Sigmoid colon (tissue), 7 donors: ENCODE measurements around the gene SLC25A13. TPM values are rescaled to one million over a fixed set of nuclear protein-coding genes. Genes with fewer than 3 reads are reported as not detected.

Experiments used
- DNase-seq: peaks from one replicate; pipeline ENCODE4 v3.0.0-alpha.2; 2019
- H3K27ac ChIP-seq, 4 donors: fragments of 200-600 bp; sonication (generic); one replicate each; pipeline ENCODE4 v1.5.1; 2016 to 2019; ENCODE audit warnings: mild to moderate bottlenecking in 1 of 4
- H3K27me3 ChIP-seq, 3 donors: fragments of 200-600 bp; sonication (generic); one replicate each; pipeline ENCODE4 v1.5.1; 2019; ENCODE audit warnings: mild to moderate bottlenecking in 1 of 3
- H3K36me3 ChIP-seq, 4 donors: fragments of 200-600 bp; sonication (generic); one replicate each; pipeline ENCODE4 v1.5.1; 2016 to 2019
- H3K4me1 ChIP-seq, 4 donors: fragments of 200-600 bp; sonication (generic); one replicate each; pipeline ENCODE4 v1.5.1; 2017 to 2019
- H3K4me3 ChIP-seq, 4 donors: fragments of 200-600 bp; sonication (generic); one replicate each; pipeline ENCODE4 v1.5.1; 2017 to 2019; ENCODE audit warnings: mild to moderate bottlenecking in 2 of 4, moderate library complexity in 1 of 4
- H3K9me3 ChIP-seq, 4 donors: fragments of 200-600 bp in 3 of 4; sonication (generic) in 3 of 4; one replicate each; pipeline versions ENCODE4 v1.5.1 to v1.6.1; 2013 to 2019
- EP300 ChIP-seq, 4 donors: sonication (generic); formaldehyde crosslinking; IDR thresholded peaks; one replicate each; pipeline ENCODE4 v1.6.1; 2017; ENCODE audit warnings: antibody characterized with exemption in 4 of 4
- POLR2A ChIP-seq, 2 donors: fragments of 450-650 bp; IDR thresholded peaks; one replicate each; pipeline ENCODE4 v1.6.1; 2016; ENCODE audit warnings: antibody characterized with exemption in 2 of 2, mild to moderate bottlenecking in 2 of 2, moderate library complexity in 2 of 2
- POLR2AphosphoS5 ChIP-seq, 4 donors: sonication (generic); formaldehyde crosslinking; IDR thresholded peaks; one replicate each; pipeline ENCODE4 v1.6.1; 2017; ENCODE audit warnings: antibody characterized with exemption in 4 of 4
- WGBS, 2 donors: extraction: QIAGEN DNeasy Blood & Tissue Kit; methylation state at CpG; one replicate each; pipeline ENCODE4 v1.1.7; 2013; 5-methylcytosine and 5-hydroxymethylcytosine counted together
- intact Hi-C: fragments of 100-400 bp; cut with DNase I; formaldehyde crosslinking; loops from one replicate; pipeline ENCODE4 v1.15.1; 2023
- polyA plus RNA-seq, 3 donors: library from polyadenylated mRNA; stranded (reverse); fragments of 200-250 nt; gene quantifications; one replicate each; pipeline ENCODE4 v1.2.3, GENCODE V29; 2013
- total RNA-seq, 4 donors: library from RNA; depleted of rRNA; stranded (reverse); fragments of >200 nt; gene quantifications; one replicate each; pipeline ENCODE4 v1.1.0, GENCODE V29; 2016
- TF ChIP-seq, protein P1 (sequence below), 4 experiments: fragments of 450-650 bp in 3 of 4; fragments of 200-600 bp in 1 of 4; IDR thresholded peaks; one replicate each; pipeline ENCODE4 v1.5.1; 2016 to 2019; ENCODE audit warnings: antibody characterized with exemption in 4 of 4, mild to moderate bottlenecking in 3 of 4, moderate library complexity in 2 of 4
- donor health status: healthy with polysubstance abuse.
- donor health status: Bipolar disorder and iron deficiency.
- donor health status: healthy.

SLC25A13 gene
- total and polyA plus RNA-seq, 7 donors: 10.7 to 33.0 (median 20.8) TPM

DNA sequence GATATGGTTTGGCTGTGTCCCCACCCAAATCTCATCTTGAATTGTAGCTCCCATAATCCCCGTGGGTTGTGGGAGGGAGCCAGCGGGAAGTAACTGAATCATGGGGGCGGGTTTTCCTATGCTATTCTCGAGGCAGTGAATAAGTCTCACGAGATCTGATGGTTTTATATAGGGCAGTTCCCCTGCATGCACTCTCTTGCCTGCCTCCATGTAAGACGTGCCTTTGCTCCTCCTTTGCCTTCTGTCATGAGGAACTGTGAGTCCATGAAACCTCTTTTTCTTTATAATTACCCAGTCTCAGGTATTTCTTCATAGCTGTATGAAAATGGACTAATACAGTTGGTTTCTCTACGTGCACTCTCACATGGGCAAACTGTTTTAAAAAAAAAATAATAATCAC lies 207.7 kb downstream of the SLC25A13 start:
- no peak for TF ChIP-seq POLR2AphosphoS5 (IDR thresholded peaks at IDR 0.05)
- Histone ChIP-seq H3K27me3 (no peaks in the 10 kb centered on the region), H3K27ac (no peak overlapping the region), H3K9me3 (no peaks in the 10 kb centered on the region), H3K36me3 (no peaks in the 10 kb centered on the region), H3K4me3 (no peak overlapping the region), H3K4me1 (no peaks in the 10 kb centered on the region)
- DNase-seq: no peak
- WGBS, 2 donors: 90 to 93% methylated on average over 7 of the region's 7 CpGs
- intact Hi-C loops: no loop called here

DNA sequence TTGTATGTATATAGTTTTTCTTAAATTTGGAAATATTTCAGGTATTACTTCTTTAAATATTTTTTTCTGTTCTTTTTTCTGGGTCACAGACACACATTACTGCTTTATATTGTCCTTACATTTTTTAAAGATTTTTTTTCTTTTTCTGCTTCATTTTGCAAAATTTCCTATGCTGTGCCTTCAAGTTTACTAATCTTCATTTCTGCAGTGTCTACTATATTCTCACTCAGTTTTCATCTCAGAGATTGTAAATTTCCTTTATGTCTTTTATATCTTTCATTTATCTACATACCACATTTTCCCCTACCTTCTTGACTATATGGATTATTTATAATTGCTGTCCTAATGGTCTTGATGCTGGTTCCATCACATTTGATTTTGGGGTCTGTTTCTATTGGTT lies 210.5 kb downstream of the SLC25A13 start:
- intact Hi-C loops: no loop called here
- Histone ChIP-seq H3K27me3 (no peaks in the 10 kb centered on the region), H3K4me3 (no peak overlapping the region), H3K4me1 (no peaks in the 10 kb centered on the region), H3K9me3 (no peaks in the 10 kb centered on the region), H3K27ac (no peak overlapping the region), H3K36me3 (no peaks in the 10 kb centered on the region)
- TF ChIP-seq POLR2AphosphoS5 (IDR thresholded peaks at IDR 0.05) (no peak), POLR2A (IDR thresholded peaks at IDR 0.05) (no peak), EP300 (IDR thresholded peaks at IDR 0.05) (no peak)
- TF ChIP-seq, protein P1, sequence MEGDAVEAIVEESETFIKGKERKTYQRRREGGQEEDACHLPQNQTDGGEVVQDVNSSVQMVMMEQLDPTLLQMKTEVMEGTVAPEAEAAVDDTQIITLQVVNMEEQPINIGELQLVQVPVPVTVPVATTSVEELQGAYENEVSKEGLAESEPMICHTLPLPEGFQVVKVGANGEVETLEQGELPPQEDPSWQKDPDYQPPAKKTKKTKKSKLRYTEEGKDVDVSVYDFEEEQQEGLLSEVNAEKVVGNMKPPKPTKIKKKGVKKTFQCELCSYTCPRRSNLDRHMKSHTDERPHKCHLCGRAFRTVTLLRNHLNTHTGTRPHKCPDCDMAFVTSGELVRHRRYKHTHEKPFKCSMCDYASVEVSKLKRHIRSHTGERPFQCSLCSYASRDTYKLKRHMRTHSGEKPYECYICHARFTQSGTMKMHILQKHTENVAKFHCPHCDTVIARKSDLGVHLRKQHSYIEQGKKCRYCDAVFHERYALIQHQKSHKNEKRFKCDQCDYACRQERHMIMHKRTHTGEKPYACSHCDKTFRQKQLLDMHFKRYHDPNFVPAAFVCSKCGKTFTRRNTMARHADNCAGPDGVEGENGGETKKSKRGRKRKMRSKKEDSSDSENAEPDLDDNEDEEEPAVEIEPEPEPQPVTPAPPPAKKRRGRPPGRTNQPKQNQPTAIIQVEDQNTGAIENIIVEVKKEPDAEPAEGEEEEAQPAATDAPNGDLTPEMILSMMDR (IDR thresholded peaks at IDR 0.05): no peak
- no peak for DNase-seq

DNA sequence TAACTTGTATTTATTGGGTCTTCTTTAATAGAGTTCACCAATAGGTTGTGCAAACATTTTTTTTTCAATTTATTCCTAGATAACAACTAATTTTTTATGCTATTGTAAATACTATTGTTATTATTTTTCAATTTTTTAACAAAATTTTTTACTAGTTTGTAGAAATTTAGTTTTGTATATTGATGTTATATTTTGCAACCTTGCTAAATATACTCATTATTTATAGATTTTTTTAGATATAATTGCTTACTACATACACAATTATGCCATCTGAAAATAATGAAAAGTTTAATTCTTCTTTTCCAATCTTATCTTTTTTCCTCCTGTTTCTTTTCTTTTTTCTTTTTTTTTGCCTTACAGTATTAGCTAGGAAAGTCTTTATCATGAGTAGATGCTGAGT lies 216.9 kb downstream of the SLC25A13 start:
- Histone ChIP-seq H3K9me3 (no peaks in the 10 kb centered on the region), H3K4me1 (no peaks in the 10 kb centered on the region), H3K36me3 (no peaks in the 10 kb centered on the region), H3K27me3 (no peaks in the 10 kb centered on the region), H3K4me3 (no peak overlapping the region), H3K27ac (no peak overlapping the region)
- TF ChIP-seq, protein P1 (IDR thresholded peaks at IDR 0.05): no peak
- TF ChIP-seq EP300 (IDR thresholded peaks at IDR 0.05) (no peak), POLR2A (IDR thresholded peaks at IDR 0.05) (no peak), POLR2AphosphoS5 (IDR thresholded peaks at IDR 0.05) (no peak)
- DNase-seq: no peak
- intact Hi-C loops: no loop called here

DNA sequence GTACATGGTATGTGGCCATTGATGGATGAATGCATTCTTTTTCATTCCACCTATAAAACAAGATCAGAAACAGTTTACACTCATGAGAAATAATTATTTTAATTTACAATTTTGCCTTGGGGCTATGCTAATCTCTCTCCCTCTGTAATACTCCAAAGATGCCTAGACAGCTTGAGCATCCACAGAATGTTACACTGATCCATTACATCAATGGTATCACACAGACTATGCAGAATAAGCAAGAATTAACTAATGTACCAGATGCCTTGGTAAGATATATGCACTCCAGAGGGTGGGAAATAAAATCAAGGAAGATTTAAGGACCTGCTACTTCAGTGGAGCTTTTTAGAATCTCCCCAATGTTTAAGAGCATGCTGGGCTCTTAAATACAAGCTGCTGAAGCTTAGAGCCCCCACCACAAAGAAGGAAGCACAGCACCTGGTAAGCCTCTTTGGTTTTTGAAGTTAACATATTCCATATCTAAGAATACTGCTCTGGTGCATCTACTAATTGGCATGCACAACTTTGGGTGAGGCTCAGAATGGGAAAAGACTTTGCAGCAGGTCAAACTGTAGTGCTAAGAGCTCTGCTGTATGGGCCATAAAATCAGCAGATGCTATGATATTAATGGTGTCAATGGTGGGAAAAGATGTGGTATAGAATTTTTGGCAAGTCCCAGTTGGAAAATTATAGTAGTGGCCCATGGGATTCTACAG lies 219.6 kb downstream of the SLC25A13 start:
- H3K27me3 ChIP-seq: no peaks in the 10 kb centered on the region
- intact Hi-C loops: no loop called here
- H3K27ac ChIP-seq: no peak overlapping the region
- H3K9me3 ChIP-seq: peaks cover 0 to 5% (median 0%) of the 10 kb centered on the region in 4 donors
- no peaks in the 10 kb centered on the region for H3K4me1 ChIP-seq
- TF ChIP-seq, protein P1 (IDR thresholded peaks at IDR 0.05): no peak
- TF ChIP-seq POLR2A (IDR thresholded peaks at IDR 0.05): no peak
- no peak for TF ChIP-seq EP300 (IDR thresholded peaks at IDR 0.05)
- no peak for TF ChIP-seq POLR2AphosphoS5 (IDR thresholded peaks at IDR 0.05)
- no peaks in the 10 kb centered on the region for H3K36me3 ChIP-seq
- no peak overlapping the region for H3K4me3 ChIP-seq
- DNase-seq: no peak

DNA sequence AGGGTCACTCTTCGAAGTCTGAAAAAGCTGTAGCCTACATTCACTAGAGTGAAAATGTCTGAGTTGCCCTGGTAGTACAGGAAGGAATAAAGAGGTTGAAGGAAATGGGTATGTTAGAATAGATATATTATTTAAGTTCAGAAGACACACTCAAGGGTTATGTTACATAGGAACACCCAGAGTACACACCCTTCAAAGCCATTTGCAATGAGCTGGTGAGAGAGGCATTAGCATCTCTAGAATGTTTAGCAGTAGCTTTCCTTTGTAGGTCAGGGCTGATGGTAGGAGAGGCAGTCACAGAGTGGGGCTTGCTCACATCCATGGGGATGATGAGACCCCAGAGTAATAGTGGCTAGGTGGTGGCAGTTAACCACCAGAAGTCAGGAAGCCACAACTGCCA lies 221.2 kb downstream of the SLC25A13 start:
- no peak for TF ChIP-seq POLR2A (IDR thresholded peaks at IDR 0.05)
- Histone ChIP-seq H3K36me3 (no peaks in the 10 kb centered on the region), H3K4me1 (no peaks in the 10 kb centered on the region), H3K4me3 (no peak overlapping the region), H3K27me3 (no peaks in the 10 kb centered on the region), H3K9me3 (peaks cover 0 to 5% (median 0%) of the 10 kb centered on the region in 4 donors), H3K27ac (no peak overlapping the region)
- intact Hi-C loops: no loop called here
- 64 to 81% methylated on average over 1 of the region's 1 CpG for WGBS, 2 donors
- DNase-seq: no peak

DNA sequence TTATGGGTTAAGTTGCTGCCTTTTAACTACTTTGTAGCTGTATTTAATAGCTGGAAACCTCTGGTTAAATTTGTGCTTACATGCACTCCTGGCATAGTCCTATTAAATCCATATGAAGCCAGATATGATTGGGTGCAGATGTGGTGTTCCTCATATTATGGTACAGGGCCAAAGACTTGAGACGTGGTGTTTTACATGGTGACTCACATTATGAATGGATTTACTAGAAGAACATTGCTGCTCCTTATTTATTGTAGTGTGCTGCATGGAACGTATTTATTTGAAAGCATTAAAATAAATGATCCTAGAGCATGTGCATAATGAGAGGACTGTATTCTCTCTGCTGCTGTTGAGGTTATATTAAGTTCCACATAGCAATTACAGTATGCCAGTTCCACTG lies 224.1 kb downstream of the SLC25A13 start:
- Histone ChIP-seq H3K36me3 (no peaks in the 10 kb centered on the region), H3K4me1 (peaks cover 0 to 11% (median 3%) of the 10 kb centered on the region in 4 donors), H3K9me3 (peaks cover 0 to 5% (median 0%) of the 10 kb centered on the region in 4 donors), H3K27ac (no peak overlapping the region), H3K27me3 (no peaks in the 10 kb centered on the region), H3K4me3 (no peak overlapping the region)
- WGBS, 2 donors: 78% methylated on average over 2 of the region's 2 CpGs
- TF ChIP-seq, protein P1 (IDR thresholded peaks at IDR 0.05): no peak
- TF ChIP-seq POLR2A (IDR thresholded peaks at IDR 0.05): no peak
- TF ChIP-seq POLR2AphosphoS5 (IDR thresholded peaks at IDR 0.05): no peak
- no peak for TF ChIP-seq EP300 (IDR thresholded peaks at IDR 0.05)
- DNase-seq: no peak
- intact Hi-C loops: no loop called here
